GM21381 (cell line): ENCODE results near the gene SARM1.
A peak's percentile ranks its signal among the peaks of the same experiment; 100 is the strongest.
"Not testable (repeated sequence)": the region's sequence is repeated elsewhere in the genome, so short reads cannot be mapped to it uniquely, and the experiment has no call there.

Experiments used
- ATAC-seq: cut with Tn5 transposase; IDR thresholded peaks from one replicate; pipeline ENCODE4 v1.9.1; 2021; ENCODE audit warnings: mild to moderate bottlenecking, moderate library complexity; ENCODE audit not compliant: unreplicated experiment

Gene SARM1

DNA sequence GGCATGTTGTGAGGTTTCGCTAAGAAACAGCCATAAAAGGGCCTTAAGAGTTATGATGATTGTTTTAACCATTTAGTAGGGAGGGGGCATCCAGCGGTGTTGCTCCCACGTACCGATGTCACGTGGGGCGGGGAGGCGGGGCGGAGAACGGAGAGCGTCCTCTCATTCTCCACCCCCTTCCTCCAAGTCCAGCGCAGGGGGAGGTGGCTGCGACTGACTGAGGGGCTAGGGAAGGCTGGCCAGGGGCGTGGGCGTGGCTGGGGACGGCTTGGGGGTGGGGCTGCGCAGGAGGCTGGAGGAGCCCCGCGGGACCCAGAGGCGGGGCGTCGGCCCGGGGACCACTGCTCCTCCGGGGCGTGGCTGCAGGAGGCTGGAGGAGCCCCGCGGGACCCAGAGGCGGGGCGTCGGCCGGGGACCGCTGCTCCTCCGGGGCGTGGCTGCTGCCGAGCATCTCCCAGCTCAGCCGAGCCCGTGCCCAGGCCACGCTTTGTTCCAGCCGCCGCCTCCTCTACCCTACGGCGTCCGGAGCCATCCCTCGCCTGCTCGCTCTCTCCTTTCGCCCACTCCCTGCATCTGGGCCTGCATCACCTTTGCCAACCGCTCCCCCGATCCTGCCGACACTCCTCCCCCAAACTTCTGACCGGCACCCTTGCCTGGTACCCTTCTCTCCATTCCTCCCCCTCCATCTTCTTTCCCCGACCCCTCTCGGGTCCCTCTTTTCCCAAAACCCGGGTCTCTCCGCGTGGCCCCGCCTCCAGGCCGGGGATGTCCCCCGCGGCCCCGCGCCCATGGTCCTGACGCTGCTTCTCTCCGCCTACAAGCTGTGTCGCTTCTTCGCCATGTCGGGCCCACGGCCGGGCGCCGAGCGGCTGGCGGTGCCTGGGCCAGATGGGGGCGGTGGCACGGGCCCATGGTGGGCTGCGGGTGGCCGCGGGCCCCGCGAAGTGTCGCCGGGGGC is at the start of gene SARM1:
Gene SARM1, plus strand, starts transcription at position 450 of the 958 bp plus-strand sequence. Its CDS starts 339 bp downstream, at position 789.
- ATAC-seq, result peak; percentile 59

DNA sequence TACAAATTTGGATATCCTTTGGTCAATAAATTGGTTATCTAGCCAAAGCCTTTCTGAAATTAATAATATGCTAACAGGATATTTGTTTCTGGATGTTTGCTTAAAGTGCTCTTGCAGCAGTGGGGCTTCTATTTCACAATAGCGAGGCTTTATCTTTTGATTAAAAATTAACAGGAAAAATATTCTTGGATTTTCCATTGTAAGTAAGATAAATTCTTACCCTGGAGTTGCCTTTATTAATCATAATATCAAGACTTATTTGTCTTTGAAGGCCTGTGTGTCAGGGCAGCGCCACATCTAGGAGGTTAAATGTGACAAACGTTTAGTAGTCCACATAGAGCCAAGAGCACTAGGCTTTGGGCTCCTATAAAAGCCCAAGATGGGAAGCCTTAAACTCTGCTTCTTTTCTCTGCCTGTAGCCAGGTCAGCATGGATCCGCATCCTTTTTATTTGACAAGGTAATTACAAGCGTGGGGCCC is 47.2 kb upstream of the SARM1 start:
- ATAC-seq, result no peak

DNA sequence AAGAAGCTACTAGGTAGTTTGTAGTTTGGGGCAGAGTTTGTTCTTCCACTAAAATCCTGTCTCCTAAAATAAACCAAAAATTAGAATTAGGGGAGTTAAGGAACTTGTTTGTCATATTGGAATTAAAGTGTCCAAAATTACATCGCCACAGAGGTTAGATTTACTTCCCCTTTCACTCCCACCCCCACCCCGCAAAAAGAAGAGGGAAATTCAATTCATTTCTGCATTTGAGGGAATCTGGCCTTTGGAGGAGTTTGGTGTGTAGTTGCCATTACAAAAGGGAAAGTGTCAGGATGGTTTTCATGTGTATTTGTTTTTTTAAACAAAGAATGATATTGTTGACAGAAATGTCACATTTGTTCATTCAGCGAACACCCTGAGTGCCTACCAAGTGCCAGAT is 46.7 kb upstream of the SARM1 start:
- ATAC-seq, result no peak

GRCh38 chr17:28325211-28325610 is 46.3 kb upstream of the SARM1 start:
- no peak for ATAC-seq

DNA sequence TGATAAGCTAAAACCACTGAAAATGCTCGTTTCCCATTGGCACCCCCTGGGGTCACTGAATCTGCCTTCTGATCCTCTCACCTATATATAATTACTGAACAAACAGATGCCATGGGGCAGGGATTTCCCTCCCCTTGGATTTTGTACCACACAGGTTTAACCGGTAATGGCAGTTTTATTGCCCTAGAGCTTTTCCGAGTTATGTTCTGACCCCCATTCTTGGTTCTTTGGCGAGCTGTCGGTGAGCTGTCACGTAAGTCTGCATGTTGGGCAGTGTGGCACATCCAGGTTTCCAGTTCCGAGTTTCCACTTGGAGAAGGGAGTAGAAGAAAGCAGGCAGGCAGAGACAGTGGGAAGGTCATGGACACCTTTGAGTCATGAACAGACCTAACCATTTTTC is 45.4 kb upstream of the SARM1 start:
- no peak for ATAC-seq

GRCh38 chr17:28327031-28327607 is 44.4 kb upstream of the SARM1 start:
- ATAC-seq, result no peak

DNA sequence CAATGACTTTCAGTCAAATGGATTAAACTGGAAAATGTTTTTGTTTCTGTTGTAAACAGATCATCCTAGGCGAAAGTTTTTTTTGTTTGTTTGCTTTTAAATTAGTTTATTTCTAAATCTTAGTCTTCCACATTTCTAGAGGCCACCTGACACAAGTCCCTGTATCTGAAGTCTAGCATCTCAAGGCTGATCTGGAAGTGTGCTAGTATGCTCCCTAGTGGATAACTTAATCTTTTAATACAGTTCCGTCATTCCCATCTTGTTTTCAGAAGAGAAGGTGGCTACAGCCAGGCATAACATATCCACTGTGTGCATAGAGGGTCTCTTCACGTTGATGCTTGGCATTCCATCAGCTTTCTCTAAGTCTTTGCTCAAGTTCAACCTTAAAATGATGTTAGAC is 43.8 kb upstream of the SARM1 start:
- ATAC-seq, result no peak

DNA sequence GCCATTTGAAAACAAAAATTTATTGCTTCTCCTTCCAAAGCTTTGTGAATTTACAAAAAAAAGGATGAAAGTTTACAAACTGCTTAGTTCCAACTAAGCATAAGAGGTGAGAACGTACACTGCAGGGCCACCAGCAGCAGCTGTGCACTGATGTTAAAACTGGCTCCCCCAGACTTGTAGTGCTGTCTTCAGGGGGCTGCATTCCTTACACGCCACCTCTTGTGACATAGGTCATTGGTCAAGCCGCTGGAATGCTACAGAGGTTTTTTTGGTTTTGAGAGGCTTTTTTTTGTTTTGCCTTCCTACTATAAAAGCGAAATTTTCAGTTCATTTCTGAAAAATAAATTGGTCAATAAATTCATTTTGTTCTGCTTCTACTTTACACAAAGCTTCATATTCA is 43.2 kb upstream of the SARM1 start:
- no peak for ATAC-seq

DNA sequence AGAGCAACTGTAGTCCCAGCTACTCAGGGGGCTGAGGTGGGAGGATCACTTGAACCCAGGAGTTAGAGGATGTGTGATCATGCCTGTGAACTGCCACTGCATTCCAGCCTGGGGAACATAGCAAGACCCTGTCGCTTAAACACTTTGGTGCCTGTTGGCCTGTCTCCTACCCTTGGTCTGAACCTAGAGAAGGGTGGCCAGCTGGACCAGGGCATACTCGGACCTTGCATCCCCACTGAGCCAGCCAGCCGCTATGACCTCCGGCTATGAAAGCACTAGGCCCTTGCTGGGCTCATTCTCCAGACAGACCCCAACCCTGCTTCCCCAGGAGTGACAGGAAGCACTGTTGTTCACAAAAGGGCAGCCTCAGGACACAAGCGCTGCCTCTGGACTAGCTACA is 40.8 kb upstream of the SARM1 start:
- ATAC-seq, result no peak

GRCh38 chr17:28331891-28332420 is 39.5 kb upstream of the SARM1 start:
- ATAC-seq, result no peak

GRCh38 chr17:28333083-28333746 is 38.3 kb upstream of the SARM1 start:
- no peak for ATAC-seq

GRCh38 chr17:28334171-28334570 is 37.3 kb upstream of the SARM1 start:
- no peak for ATAC-seq

DNA sequence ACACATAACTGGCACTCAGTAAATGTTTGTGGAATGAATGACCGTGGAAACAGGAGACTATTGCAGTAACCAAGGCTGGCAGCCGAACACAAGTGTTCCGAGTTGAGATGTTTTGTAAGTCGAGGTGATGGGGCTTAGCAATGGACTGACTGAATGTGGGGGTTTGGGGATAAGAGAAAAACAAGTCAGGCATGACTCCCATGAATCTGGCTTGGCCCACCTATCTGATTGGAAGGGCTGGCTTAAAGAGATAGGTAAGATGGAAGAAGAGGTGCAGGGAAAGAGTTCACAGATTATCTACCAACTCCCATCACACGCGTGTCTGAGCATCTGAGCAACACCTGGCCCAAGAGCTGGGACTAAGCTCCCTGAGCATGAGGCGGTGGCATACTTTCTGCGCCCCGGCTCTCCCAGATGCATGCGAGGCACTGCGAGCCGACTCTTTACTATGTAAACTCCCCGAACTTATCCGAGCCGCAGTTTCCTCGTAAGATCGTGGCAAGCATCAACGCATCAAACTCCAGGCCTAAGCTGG is 36.8 kb upstream of the SARM1 start:
- ATAC-seq, result no peak

GRCh38 chr17:28335201-28335958 is 36.1 kb upstream of the SARM1 start, which contains the start of the genes IFT20 and TNFAIP1:
Gene IFT20 (minus strand): TSS chr17:28335472. CDS start chr17:28331985, 3,487 bp downstream.
Gene TNFAIP1 (plus strand): TSS chr17:28335761. CDS start chr17:28339522, 3,761 bp downstream.
- peak; percentile 97 for ATAC-seq

- ATAC-seq, result no peak
Measured at GRCh38 chr17:28335959-28336871, 35.3 kb upstream of the SARM1 start.

- ATAC-seq, result no peak
Measured at GRCh38 chr17:28338056-28338768, 33.3 kb upstream of the SARM1 start.

GRCh38 chr17:28338769-28339212 is 32.7 kb upstream of the SARM1 start:
- ATAC-seq, result not testable (repeated sequence)

DNA sequence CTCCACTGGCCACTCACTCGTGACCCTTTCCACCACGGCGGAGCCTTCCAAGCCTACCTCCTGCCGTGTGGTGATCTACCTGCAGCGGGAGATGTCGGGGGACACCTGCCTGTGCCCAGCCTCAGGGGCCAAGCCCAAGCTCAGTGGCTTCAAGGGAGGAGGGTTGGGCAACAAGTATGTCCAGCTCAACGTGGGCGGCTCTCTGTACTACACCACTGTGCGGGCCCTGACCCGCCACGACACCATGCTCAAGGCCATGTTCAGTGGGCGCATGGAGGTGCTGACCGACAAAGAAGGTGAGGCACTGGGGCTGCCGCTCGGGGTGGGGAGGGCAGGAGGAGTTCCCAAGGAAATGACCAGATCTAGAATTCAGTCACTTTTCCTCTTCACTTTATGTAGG is 32.1 kb upstream of the SARM1 start:
- no peak for ATAC-seq
